ENCODE results near the gene LRRC75A. TPM values are rescaled to one million over a fixed set of nuclear protein-coding genes. Genes with fewer than 3 reads are reported as not detected.

LRRC75A gene
- total RNA-seq, 3 donors from 2014 or later = 37.1 to 85.7 (median 52.6) TPM

- DNase-seq (no peak), ATAC-seq (no peak)
- Histone ChIP-seq H3K36me3 (ENCODE audit: low read depth) (no peaks in the 10 kb centered on the region), H3K9me3 (no peaks in the 10 kb centered on the region), H3K4me1 (ENCODE audit: low read depth) (peaks cover 7% of the 10 kb centered on the region), H3K4me3 (no peak overlapping the region)
- TF ChIP-seq, protein P1, sequence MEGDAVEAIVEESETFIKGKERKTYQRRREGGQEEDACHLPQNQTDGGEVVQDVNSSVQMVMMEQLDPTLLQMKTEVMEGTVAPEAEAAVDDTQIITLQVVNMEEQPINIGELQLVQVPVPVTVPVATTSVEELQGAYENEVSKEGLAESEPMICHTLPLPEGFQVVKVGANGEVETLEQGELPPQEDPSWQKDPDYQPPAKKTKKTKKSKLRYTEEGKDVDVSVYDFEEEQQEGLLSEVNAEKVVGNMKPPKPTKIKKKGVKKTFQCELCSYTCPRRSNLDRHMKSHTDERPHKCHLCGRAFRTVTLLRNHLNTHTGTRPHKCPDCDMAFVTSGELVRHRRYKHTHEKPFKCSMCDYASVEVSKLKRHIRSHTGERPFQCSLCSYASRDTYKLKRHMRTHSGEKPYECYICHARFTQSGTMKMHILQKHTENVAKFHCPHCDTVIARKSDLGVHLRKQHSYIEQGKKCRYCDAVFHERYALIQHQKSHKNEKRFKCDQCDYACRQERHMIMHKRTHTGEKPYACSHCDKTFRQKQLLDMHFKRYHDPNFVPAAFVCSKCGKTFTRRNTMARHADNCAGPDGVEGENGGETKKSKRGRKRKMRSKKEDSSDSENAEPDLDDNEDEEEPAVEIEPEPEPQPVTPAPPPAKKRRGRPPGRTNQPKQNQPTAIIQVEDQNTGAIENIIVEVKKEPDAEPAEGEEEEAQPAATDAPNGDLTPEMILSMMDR (IDR thresholded peaks at IDR 0.05) = no peak
- intact Hi-C loops (cut with DNase I, micrococcal nuclease) = loop anchor here in 1 of 2 donors (5.0 kb wide), 1 partner anchor 72 kb away; no protein-coding TSS in a partner anchor
These were observed 42.0 kb downstream of the LRRC75A start for GRCh38 chr17:16450028-16450427.

- Histone ChIP-seq H3K4me3 (no peak overlapping the region), H3K36me3 (ENCODE audit: low read depth) (no peaks in the 10 kb centered on the region), H3K9me3 (no peaks in the 10 kb centered on the region), H3K4me1 (ENCODE audit: low read depth) (peaks cover 8% of the 10 kb centered on the region)
- intact Hi-C loops (cut with DNase I, micrococcal nuclease) = no loop called here
- TF ChIP-seq, protein P1 (IDR thresholded peaks at IDR 0.05) = no peak
- DNase-seq = peak in 1 of 3 donors; percentile 47
- no peak for ATAC-seq
These were observed 42.8 kb downstream of the LRRC75A start for GRCh38 chr17:16449121-16449570.

DNA sequence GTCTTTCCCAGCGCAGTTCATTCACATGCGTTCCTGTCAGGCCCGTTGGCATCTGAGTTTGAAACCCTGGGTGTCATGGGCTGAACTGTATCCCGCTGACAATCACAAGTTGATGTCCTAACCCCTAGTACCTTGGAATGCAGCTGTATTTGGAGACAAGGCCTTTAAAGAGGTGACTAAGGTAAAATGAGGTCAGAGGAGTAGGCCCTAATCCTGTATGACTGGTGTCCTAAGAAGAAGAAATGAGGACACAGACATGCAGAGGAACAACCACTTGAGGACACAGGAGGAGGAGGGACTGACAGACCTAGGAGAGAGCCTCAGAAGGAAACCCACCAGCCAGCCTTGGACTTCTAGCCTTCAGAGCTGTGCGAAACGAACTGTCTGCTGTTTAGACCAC is 43.5 kb downstream of the LRRC75A start:
- intact Hi-C loops (cut with DNase I, micrococcal nuclease) = no loop called here
- H3K4me3 ChIP-seq = no peak overlapping the region
- H3K36me3 ChIP-seq (ENCODE audit: low read depth) = no peaks in the 10 kb centered on the region
- DNase-seq (no peak), ATAC-seq (no peak)
- peaks cover 8% of the 10 kb centered on the region for H3K4me1 ChIP-seq (ENCODE audit: low read depth)
- H3K9me3 ChIP-seq = no peaks in the 10 kb centered on the region
- TF ChIP-seq, protein P1 (IDR thresholded peaks at IDR 0.05) = no peak

DNA sequence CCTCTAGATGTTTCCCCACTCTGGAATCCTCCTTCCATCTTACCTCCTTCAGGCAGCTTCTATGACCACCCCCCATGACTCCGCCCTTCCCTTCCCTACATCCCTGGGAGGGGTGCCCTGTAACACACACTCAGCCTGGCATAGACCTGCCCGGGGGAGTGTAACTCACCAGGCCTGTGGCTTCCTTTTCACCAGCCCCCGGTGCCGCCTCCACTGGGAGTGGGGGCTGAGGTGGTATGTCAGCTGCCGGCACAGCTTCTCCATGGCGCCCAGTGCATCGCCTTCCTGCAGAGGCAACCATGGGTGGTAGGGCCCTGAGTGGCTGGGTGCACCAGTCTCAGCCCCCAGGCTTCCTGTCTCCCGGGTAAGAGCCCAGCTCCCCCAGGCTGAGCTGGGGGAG is 44.3 kb downstream of the LRRC75A start:
- DNase-seq = peak in 1 of 3 donors; percentile 48
- Histone ChIP-seq H3K9me3 (no peaks in the 10 kb centered on the region), H3K36me3 (ENCODE audit: low read depth) (no peaks in the 10 kb centered on the region), H3K4me3 (no peak overlapping the region), H3K4me1 (ENCODE audit: low read depth) (peaks cover 8% of the 10 kb centered on the region)
- ATAC-seq = no peak
- TF ChIP-seq, protein P1 (IDR thresholded peaks at IDR 0.05) = no peak
- intact Hi-C loops (cut with DNase I, micrococcal nuclease) = no loop called here

DNA sequence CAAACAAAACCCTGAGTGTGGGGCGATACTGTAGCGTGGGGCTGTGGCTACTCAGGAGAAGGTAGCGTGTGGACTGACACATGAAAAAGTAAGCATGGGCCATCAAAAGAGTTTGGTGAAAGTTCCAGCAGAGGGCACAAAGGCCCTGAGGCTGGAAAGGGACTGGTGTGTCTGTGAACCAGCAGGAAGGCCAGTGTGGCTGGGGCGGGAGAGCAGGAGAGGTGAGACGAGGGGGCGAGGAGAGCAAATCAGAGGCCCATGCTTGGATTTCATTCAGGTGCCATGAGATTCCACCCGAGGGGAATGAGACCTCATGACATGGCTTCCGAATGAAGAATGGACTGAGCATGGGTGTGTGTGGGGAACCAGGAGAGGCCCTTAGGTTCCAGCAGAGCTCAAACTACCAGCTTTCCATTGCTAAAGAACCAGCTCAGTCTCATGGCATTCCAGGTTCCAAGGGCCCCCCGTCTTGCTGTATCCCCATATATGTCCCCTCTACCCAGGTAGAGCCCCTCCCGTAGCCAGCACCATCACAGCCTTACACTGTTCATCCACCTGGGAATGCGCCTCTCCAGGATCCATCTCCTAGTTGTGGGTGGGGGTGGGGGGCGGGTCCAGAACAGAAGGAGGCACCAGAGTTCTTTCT is 45.5 kb downstream of the LRRC75A start:
- Histone ChIP-seq H3K4me3 (no peak overlapping the region), H3K4me1 (ENCODE audit: low read depth) (peaks cover 15% of the 10 kb centered on the region), H3K36me3 (ENCODE audit: low read depth) (peaks cover 2% of the 10 kb centered on the region), H3K9me3 (no peaks in the 10 kb centered on the region)
- DNase-seq (peak in 1 of 3 donors; percentile 34), ATAC-seq (no peak)
- TF ChIP-seq, protein P1 (IDR thresholded peaks at IDR 0.05) = no peak
- intact Hi-C loops (cut with DNase I, micrococcal nuclease) = no loop called here

Measured in mucosa of descending colon (tissue), 3 donors.